Kidney epithelial cell (primary cell): Measurements from ENCODE around the gene PDE11A. TPM values are rescaled to one million over a fixed set of nuclear protein-coding genes. Genes with fewer than 3 reads are reported as not detected.

ENCODE experiments used
- DNase-seq: peaks from one replicate; pipeline ENCODE4 v3.0.0-alpha.2; 2010; ENCODE audit warnings: low read depth
- H3K27me3 ChIP-seq: 2 replicates; pipeline ENCODE4 v1.6.0; 2011; ENCODE audit warnings: low read length; ENCODE audit not compliant: control insufficient read depth, insufficient read depth
- H3K36me3 ChIP-seq: 2 replicates; pipeline ENCODE4 v1.5.1; 2011; ENCODE audit warnings: low read length; ENCODE audit not compliant: control insufficient read depth, insufficient read depth
- H3K4me3 ChIP-seq: 2 replicates; pipeline ENCODE4 v1.5.1; 2011; ENCODE audit warnings: low read depth, mild to moderate bottlenecking, control low read depth, low read length
- total RNA-seq: library from RNA; depleted of rRNA; stranded (reverse); fragments of >200 nt; gene quantifications from 2 replicates; pipeline ENCODE4 v1.2.3, GENCODE V29; 2015
- TF ChIP-seq, protein P1 (sequence below): IDR thresholded peaks from 2 replicates; pipeline ENCODE4 v1.5.1; 2011; ENCODE audit warnings: mild to moderate bottlenecking, moderate library complexity, low read length, control low read depth, inconsistent platforms; ENCODE audit not compliant: insufficient read depth, poor library complexity, severe bottlenecking

PDE11A gene
- total RNA-seq, 1 donor from 2014 or later: 0.13 TPM

DNA sequence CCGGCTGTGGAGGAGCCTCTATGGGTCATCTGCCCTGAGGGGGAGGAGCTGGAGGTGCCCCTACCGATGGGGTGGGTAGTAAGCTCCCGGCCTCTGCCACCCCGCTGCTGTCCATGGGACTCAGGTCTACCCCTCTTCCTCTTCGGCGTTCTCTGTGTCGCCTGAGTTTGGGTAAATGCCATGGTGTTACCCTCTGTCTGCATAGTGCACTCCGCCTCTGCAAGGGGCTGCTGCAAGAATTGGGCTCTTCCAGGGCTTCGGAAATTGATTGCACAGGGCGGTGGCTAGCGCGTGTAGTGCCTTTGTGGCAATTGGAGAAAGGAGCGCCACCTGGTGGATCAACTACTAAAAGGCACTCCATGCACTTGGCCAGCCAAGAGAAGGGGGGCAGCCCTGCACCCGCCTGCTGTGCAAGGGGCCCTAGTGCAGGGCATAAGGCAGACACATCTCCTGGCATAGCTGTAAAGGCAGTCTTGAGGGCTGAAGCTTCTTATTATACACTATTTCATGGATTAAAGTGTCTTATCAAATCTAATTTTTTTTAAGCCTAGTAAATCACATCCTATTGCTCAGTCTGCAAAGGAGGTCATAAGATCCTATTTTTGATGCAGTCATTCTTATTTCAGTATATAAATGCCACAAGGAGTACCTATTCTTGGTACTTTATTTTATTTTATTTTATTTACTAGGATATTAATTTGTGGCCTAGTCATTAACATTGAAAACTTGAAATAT lies 308.9 kb downstream of the PDE11A start:
- H3K4me3 ChIP-seq: no peak overlapping the region
- H3K36me3 ChIP-seq: no peaks in the 10 kb centered on the region
- no peaks in the 10 kb centered on the region for H3K27me3 ChIP-seq
- DNase-seq: no peak
- TF ChIP-seq, protein P1, sequence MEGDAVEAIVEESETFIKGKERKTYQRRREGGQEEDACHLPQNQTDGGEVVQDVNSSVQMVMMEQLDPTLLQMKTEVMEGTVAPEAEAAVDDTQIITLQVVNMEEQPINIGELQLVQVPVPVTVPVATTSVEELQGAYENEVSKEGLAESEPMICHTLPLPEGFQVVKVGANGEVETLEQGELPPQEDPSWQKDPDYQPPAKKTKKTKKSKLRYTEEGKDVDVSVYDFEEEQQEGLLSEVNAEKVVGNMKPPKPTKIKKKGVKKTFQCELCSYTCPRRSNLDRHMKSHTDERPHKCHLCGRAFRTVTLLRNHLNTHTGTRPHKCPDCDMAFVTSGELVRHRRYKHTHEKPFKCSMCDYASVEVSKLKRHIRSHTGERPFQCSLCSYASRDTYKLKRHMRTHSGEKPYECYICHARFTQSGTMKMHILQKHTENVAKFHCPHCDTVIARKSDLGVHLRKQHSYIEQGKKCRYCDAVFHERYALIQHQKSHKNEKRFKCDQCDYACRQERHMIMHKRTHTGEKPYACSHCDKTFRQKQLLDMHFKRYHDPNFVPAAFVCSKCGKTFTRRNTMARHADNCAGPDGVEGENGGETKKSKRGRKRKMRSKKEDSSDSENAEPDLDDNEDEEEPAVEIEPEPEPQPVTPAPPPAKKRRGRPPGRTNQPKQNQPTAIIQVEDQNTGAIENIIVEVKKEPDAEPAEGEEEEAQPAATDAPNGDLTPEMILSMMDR: peak; percentile 91

GRCh38 chr2:177759443-177759842 lies 313.1 kb downstream of the PDE11A start:
- Histone ChIP-seq H3K27me3 (no peaks in the 10 kb centered on the region), H3K36me3 (no peaks in the 10 kb centered on the region), H3K4me3 (no peak overlapping the region)
- no peak for DNase-seq
- TF ChIP-seq, protein P1: no peak

- Histone ChIP-seq H3K27me3 (no peaks in the 10 kb centered on the region), H3K4me3 (no peak overlapping the region), H3K36me3 (no peaks in the 10 kb centered on the region)
- TF ChIP-seq, protein P1: peak; percentile 55
- no peak for DNase-seq
Measured at GRCh38 chr2:177758591-177759371, 313.8 kb downstream of the PDE11A start.

DNA sequence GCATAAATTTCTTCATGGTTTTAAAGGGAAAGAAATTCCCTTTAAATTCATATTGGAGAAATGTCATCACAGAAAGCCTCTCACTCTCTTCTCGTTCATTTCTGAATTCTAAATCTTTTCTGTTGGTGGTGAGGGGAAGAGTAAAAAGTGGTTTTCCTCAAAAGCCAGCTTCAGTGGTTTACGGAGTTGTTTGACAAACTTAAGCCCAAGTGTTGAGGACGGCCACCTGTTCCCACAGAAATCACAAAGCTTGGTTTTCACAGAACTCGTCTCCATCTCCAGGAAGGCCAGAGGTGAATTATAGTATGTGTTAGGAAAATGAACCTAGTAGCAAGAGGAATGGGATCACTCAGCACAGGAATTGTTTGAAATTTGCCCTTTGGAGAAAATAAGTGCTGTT lies 316.2 kb downstream of the PDE11A start:
- H3K4me3 ChIP-seq: no peak overlapping the region
- no peak for DNase-seq
- no peaks in the 10 kb centered on the region for H3K27me3 ChIP-seq
- no peaks in the 10 kb centered on the region for H3K36me3 ChIP-seq
- TF ChIP-seq, protein P1: no peak

GRCh38 chr2:177754492-177754873 lies 318.1 kb downstream of the PDE11A start:
- no peaks in the 10 kb centered on the region for H3K36me3 ChIP-seq
- H3K27me3 ChIP-seq: no peaks in the 10 kb centered on the region
- TF ChIP-seq, protein P1: no peak
- DNase-seq: no peak
- no peak overlapping the region for H3K4me3 ChIP-seq
